Suprapubic skin (tissue), 4 donors: ENCODE data around the gene CTSA. TPM values are rescaled to one million over a fixed set of nuclear protein-coding genes. Genes with fewer than 3 reads are reported as not detected.

Source experiments
- DNase-seq, 2 donors: peaks; one replicate each; pipeline ENCODE4 v3.0.0-alpha.2; 2019; ENCODE audit warnings: low spot score in 2 of 2
- H3K27ac ChIP-seq: fragments of 200-600 bp; sonication (generic); one replicate; pipeline ENCODE4 v1.5.1; 2019
- H3K27me3 ChIP-seq: fragments of 200-600 bp; sonication (generic); one replicate; pipeline ENCODE4 v1.5.1; 2019
- H3K36me3 ChIP-seq: fragments of 200-600 bp; sonication (generic); one replicate; pipeline ENCODE4 v1.5.1; 2019
- H3K4me1 ChIP-seq: fragments of 200-600 bp; sonication (generic); one replicate; pipeline ENCODE4 v1.5.1; 2019
- H3K4me3 ChIP-seq: fragments of 200-600 bp; sonication (generic); one replicate; pipeline ENCODE4 v1.5.1; 2019; ENCODE audit warnings: mild to moderate bottlenecking
- H3K9me3 ChIP-seq: fragments of 200-600 bp; sonication (generic); one replicate; pipeline ENCODE4 v1.5.1; 2019
- CTCF ChIP-seq, 2 donors: fragments of 200-600 bp in 1 of 2; fragments of 450-650 bp in 1 of 2; sonication (generic) in 1 of 2; IDR thresholded peaks; one replicate each; pipeline ENCODE4 v1.5.1; 2016 to 2019; ENCODE audit warnings: antibody characterized with exemption in 2 of 2, mild to moderate bottlenecking in 1 of 2, moderate library complexity in 1 of 2
- EP300 ChIP-seq: sonication (generic); formaldehyde crosslinking; IDR thresholded peaks from one replicate; pipeline ENCODE4 v1.6.1; 2017; ENCODE audit warnings: antibody characterized with exemption
- POLR2A ChIP-seq, 2 donors: fragments of 450-650 bp; IDR thresholded peaks; one replicate each; pipeline ENCODE4 v1.6.1; 2017; ENCODE audit warnings: antibody characterized with exemption in 2 of 2, mild to moderate bottlenecking in 2 of 2, moderate library complexity in 2 of 2
- POLR2AphosphoS5 ChIP-seq, 3 donors: sonication (generic); formaldehyde crosslinking; IDR thresholded peaks; one replicate each; pipeline ENCODE4 v1.6.1; 2017; ENCODE audit warnings: antibody characterized with exemption in 3 of 3
- WGBS: methylation state at CpG from one replicate; pipeline ENCODE4 v1.1.5; 2018; 5-methylcytosine and 5-hydroxymethylcytosine counted together
- total RNA-seq, 4 donors: library from RNA; depleted of rRNA; stranded (reverse); fragments of >200 nt; gene quantifications; one replicate each; pipeline ENCODE4 v1.1.0, GENCODE V29; 2016

Gene CTSA
- total RNA-seq, 4 donors from 2014 or later: 95.5 to 133 (median 120) TPM

DNA sequence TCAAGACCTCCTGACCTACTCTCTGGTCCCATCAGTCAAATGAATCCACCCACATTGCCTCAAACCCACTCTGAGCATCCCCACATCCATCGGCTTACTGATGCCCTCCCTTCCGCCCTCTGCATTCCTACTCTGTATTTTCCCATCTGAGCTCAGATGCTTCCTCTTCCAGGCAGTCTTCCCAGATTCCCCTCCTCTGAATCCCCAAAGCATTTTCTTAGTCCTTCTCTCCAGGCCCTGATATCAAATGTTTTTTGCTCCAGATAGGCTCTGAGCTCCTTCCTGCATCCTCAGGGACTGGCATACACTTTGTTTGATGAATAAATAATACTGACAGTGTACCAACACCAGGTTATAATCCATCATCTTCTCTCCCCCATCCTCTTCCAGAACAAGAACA, 16.9 kb downstream of the CTSA start:
- H3K4me3 ChIP-seq: no peak overlapping the region
- H3K9me3 ChIP-seq: no peaks in the 10 kb centered on the region
- H3K27ac ChIP-seq: no peak overlapping the region
- H3K27me3 ChIP-seq: no peaks in the 10 kb centered on the region
- 100% methylated on average over 2 of the region's 2 CpGs for WGBS
- TF ChIP-seq EP300 (no peak), CTCF (IDR thresholded peaks at IDR 0.05) (no peak), POLR2A (IDR thresholded peaks at IDR 0.05) (no peak), POLR2AphosphoS5 (IDR thresholded peaks at IDR 0.05) (no peak)
- H3K4me1 ChIP-seq: peaks cover 31% of the 10 kb centered on the region
- no peak for DNase-seq
- peaks cover 49% of the 10 kb centered on the region for H3K36me3 ChIP-seq

DNA sequence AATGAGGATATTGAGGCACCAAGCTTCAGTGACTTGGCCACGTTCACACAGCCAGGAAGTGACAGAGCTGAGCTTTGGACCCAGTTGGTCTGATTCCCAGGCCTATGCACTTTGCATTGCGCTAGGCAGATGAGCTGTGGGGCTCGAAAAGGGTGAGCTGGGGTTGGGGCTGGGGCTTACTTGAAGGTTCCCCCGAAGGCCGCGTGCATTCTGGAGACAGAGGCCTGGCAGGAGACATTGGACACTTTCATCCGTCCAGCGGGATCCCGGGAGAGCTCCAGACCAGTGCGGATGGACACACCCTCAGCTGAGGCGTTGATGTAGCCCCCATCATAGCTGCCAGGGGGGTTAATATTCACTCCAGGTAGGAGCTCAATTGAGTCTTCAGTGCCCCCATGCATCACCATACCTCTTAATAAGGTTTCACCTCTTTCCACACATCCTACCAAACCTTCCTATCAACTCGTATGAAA, 18.2 kb downstream of the CTSA start:
- H3K9me3 ChIP-seq: no peaks in the 10 kb centered on the region
- WGBS: 92% methylated on average over 12 of the region's 12 CpGs
- H3K36me3 ChIP-seq: peaks cover 41% of the 10 kb centered on the region
- H3K27ac ChIP-seq: no peak overlapping the region
- no peak for TF ChIP-seq CTCF (IDR thresholded peaks at IDR 0.05)
- no peak for DNase-seq
- no peak overlapping the region for H3K4me3 ChIP-seq
- H3K27me3 ChIP-seq: no peaks in the 10 kb centered on the region
- peaks cover 31% of the 10 kb centered on the region for H3K4me1 ChIP-seq

GRCh38 chr20:45909817-45910669, 18.9 kb downstream of the CTSA start:
- peaks cover 35% of the 10 kb centered on the region for H3K36me3 ChIP-seq
- H3K4me3 ChIP-seq: peak overlapping the region; percentile 56
- no peaks in the 10 kb centered on the region for H3K27me3 ChIP-seq
- no peak for DNase-seq
- 82% methylated on average over 21 of the region's 22 CpGs for WGBS
- no peak overlapping the region for H3K27ac ChIP-seq
- peaks cover 31% of the 10 kb centered on the region for H3K4me1 ChIP-seq
- TF ChIP-seq POLR2AphosphoS5 (IDR thresholded peaks at IDR 0.05) (no peak), POLR2A (IDR thresholded peaks at IDR 0.05) (no peak), CTCF (IDR thresholded peaks at IDR 0.05) (no peak), EP300 (no peak)
- no peaks in the 10 kb centered on the region for H3K9me3 ChIP-seq

GRCh38 chr20:45910670-45911485, 19.7 kb downstream of the CTSA start:
- Histone ChIP-seq H3K4me1 (peaks cover 31% of the 10 kb centered on the region), H3K36me3 (peaks cover 27% of the 10 kb centered on the region), H3K9me3 (no peaks in the 10 kb centered on the region), H3K27me3 (no peaks in the 10 kb centered on the region), H3K4me3 (peak overlapping the region; percentile 56), H3K27ac (peak overlapping the region; percentile 84)
- no peak for TF ChIP-seq POLR2A (IDR thresholded peaks at IDR 0.05)
- no peak for TF ChIP-seq CTCF (IDR thresholded peaks at IDR 0.05)
- peak in 1 of 3 donors; percentile 3 for TF ChIP-seq POLR2AphosphoS5 (IDR thresholded peaks at IDR 0.05)
- no peak for TF ChIP-seq EP300
- DNase-seq: peak; percentile 99
- 4% methylated on average over 25 of the region's 43 CpGs for WGBS
